AG09319 (cell line): Measurements from ENCODE around the gene DNAJC28.
"Not testable (repeated sequence)": the region's sequence is repeated elsewhere in the genome, so short reads cannot be mapped to it uniquely, and the experiment has no call there.

Experiments used
- DNase-seq: peaks from one replicate; pipeline ENCODE4 v3.0.0-alpha.2; 2010; ENCODE audit warnings: low read depth; ENCODE audit errors: extremely low read depth
- CTCF ChIP-seq: IDR thresholded peaks from 2 replicates; pipeline ENCODE4 v1.5.1; 2011; ENCODE audit warnings: low read depth, mild to moderate bottlenecking, inconsistent platforms, low read length, moderate library complexity

DNAJC28 gene

GRCh38 chr21:33451634-33452071 is 39.9 kb downstream of the DNAJC28 start:
- no peak for TF ChIP-seq CTCF
- DNase-seq: no peak

DNA sequence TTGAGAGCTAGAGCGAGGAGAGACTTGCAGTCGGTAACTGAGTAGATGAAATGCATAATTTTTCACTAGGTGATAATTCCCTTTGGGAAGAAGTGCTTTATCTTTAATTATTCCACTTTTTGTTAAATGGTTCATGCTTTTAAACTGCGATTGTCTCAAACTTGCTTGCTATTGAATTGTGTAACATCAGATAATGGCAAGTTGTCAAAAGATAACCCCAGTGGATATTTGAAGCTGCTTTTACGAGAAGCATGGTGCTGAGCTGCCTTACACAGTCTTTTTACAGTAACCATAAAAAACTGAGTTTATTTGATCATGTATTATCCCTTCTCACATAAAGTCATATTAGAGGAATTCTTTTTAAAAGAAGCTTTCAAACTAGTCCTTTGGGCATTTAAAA is 41.9 kb downstream of the DNAJC28 start:
- DNase-seq: no peak
- TF ChIP-seq CTCF: no peak

DNA sequence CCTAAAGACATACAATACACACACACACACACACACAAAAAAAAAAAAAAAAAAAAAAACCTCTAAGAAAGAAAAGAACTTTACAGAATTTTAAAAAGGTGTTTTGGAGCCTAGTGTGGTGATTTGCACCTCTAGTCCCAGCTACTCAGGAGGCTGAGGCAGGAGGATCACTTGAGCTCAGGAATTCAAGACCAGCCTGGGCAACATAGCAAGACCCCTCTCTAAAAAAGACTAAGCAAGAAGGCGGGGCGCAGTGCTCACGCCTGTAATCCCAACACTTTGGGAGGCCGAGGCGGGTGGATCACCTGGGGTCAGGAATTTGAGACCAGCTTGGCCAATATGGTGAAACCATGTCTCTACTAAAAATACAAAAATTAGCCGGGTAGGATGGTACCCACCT is 44.9 kb downstream of the DNAJC28 start:
- not testable (repeated sequence) for DNase-seq

- no peak for DNase-seq
- no peak for TF ChIP-seq CTCF
Observed at GRCh38 chr21:33444499-33444898, 47.0 kb downstream of the DNAJC28 start.

- no peak for TF ChIP-seq CTCF
- no peak for DNase-seq
Observed at GRCh38 chr21:33443194-33443593, 48.3 kb downstream of the DNAJC28 start.

- no peak for TF ChIP-seq CTCF
- DNase-seq: no peak
Observed at GRCh38 chr21:33441489-33442477, 49.7 kb downstream of the DNAJC28 start.
